HL-60/S4 (cell line): Measurements from ENCODE around the gene SLTM.
"Not testable (repeated sequence)": the region's sequence is repeated elsewhere in the genome, so short reads cannot be mapped to it uniquely, and the experiment has no call there.

ENCODE experiments used
- in situ Hi-C: fragments of 300-500 bp; cut with MboI; formaldehyde crosslinking; loops from 2 replicates; pipeline ENCODE4 v1.14.3; 2022; ENCODE audit warnings: low sequenced_read_pairs

Gene SLTM

GRCh38 chr15:58877999-58878825 lies 55.3 kb downstream of the SLTM start:
- in situ Hi-C loops = no loop called here

GRCh38 chr15:58876306-58877106 lies 57.0 kb downstream of the SLTM start:
- in situ Hi-C loops = no loop called here

- in situ Hi-C loops = no loop called here
These were observed 58.1 kb downstream of the SLTM start for GRCh38 chr15:58875343-58875742.

- in situ Hi-C loops = no loop called here
These were observed 60.2 kb downstream of the SLTM start for GRCh38 chr15:58873267-58873666.

- in situ Hi-C loops = no loop called here
These were observed 63.0 kb downstream of the SLTM start for GRCh38 chr15:58870451-58870850.

GRCh38 chr15:58867926-58868325 lies 65.6 kb downstream of the SLTM start:
- in situ Hi-C loops = no loop called here

- in situ Hi-C loops = no loop called here
These were observed 68.0 kb downstream of the SLTM start for GRCh38 chr15:58865425-58865880.

GRCh38 chr15:58864602-58865424 lies 68.7 kb downstream of the SLTM start:
- in situ Hi-C loops = no loop called here

GRCh38 chr15:58862326-58862725 lies 71.2 kb downstream of the SLTM start:
- in situ Hi-C loops = no loop called here

GRCh38 chr15:58856621-58857020 lies 76.9 kb downstream of the SLTM start:
- in situ Hi-C loops = not testable (repeated sequence)

- in situ Hi-C loops = no loop called here
These were observed 77.4 kb downstream of the SLTM start for GRCh38 chr15:58856086-58856485.

- in situ Hi-C loops = no loop called here
These were observed 78.9 kb downstream of the SLTM start for GRCh38 chr15:58854593-58854992.

- in situ Hi-C loops = no loop called here
These were observed 81.1 kb downstream of the SLTM start for GRCh38 chr15:58852347-58852746.

GRCh38 chr15:58851205-58851604 lies 82.3 kb downstream of the SLTM start:
- in situ Hi-C loops = not testable (repeated sequence)

- in situ Hi-C loops = loop anchor here (25.0 kb wide), 1 partner anchor 644 kb away; no protein-coding TSS in a partner anchor
These were observed 90.6 kb downstream of the SLTM start for GRCh38 chr15:58842713-58843396.

- in situ Hi-C loops = loop anchor here (25.0 kb wide), 1 partner anchor 647 kb away; no protein-coding TSS in a partner anchor
These were observed 93.4 kb downstream of the SLTM start for GRCh38 chr15:58840048-58840447.

- in situ Hi-C loops = loop anchor here (25.0 kb wide), 1 partner anchor 648 kb away; no protein-coding TSS in a partner anchor
These were observed 94.0 kb downstream of the SLTM start for GRCh38 chr15:58839485-58839884.

- in situ Hi-C loops = loop anchor here (25.0 kb wide), 1 partner anchor 653 kb away; no protein-coding TSS in a partner anchor
These were observed 99.6 kb downstream of the SLTM start for GRCh38 chr15:58833681-58834426.

GRCh38 chr15:58830556-58830955 lies 102.9 kb downstream of the SLTM start:
- in situ Hi-C loops = loop anchor here (25.0 kb wide), 1 partner anchor 657 kb away; no protein-coding TSS in a partner anchor
